Hepatocyte (in vitro differentiated cells): ENCODE measurements around the gene ESYT3.

Experiments
- EZH2 ChIP-seq: fragments of 200-600 bp; sonication (generic); IDR thresholded peaks from 2 replicates; pipeline ENCODE4 v1.6.1; 2016; ENCODE audit warnings: antibody characterized with exemption, mild to moderate bottlenecking, borderline replicate concordance
- EZH2phosphoT487 ChIP-seq: fragments of 200-600 bp; sonication (generic); IDR thresholded peaks from one replicate; pipeline ENCODE4 v1.6.1; 2018; ENCODE audit warnings: antibody characterized with exemption, mild to moderate bottlenecking, low read depth, moderate library complexity; ENCODE audit not compliant: unreplicated experiment, severe bottlenecking

DNA sequence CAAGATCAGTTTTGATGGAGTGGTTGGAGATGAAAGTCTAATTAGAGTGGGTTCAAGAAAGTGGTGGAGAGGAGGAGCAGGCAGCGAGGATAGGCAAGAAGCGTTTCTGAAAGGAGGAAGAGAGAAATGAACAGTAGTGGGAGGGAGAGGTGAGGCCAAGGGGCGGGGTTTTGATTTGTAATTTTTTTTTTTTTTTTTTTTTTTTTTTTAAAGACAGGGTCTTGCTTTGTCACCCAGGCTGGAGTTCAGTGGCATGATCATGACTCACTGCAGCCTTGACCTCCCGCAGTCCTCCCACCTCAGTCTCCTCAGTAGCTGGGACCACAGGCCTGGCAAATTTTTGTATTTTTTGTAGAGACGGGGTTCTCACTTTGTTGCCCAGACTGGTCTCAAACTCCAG, 49.4 kb upstream of the ESYT3 start:
- TF ChIP-seq EZH2phosphoT487 (no peak), EZH2 (no peak)
